ENCODE data around the gene ANKRD12.

ANKRD12 gene

GRCh38 chr18:9196568-9196967, 60.0 kb downstream of the ANKRD12 start:
- TF ChIP-seq EZH2phosphoT487 (IDR thresholded peaks at IDR 0.05; ENCODE audit: low read depth): no peak
- TF ChIP-seq CTCF (IDR thresholded peaks at IDR 0.05; ENCODE audit: low read depth, low read length): no peak
- no peaks in the 10 kb centered on the region for H3K27me3 ChIP-seq (ENCODE audit: low read depth, low read length)
- H3K9me3 ChIP-seq (ENCODE audit: insufficient read depth, low read length): no peaks in the 10 kb centered on the region
- no peak overlapping the region for H3K4me3 ChIP-seq (ENCODE audit: low read length)
- H3K9ac ChIP-seq (ENCODE audit: low read length): no peak overlapping the region
- H3K4me2 ChIP-seq (ENCODE audit: low read length): no peak overlapping the region
- no peak overlapping the region for H2AFZ ChIP-seq (ENCODE audit: low read depth, low read length)
- H3K4me1 ChIP-seq (ENCODE audit: low read length): no peaks in the 10 kb centered on the region
- H3K79me2 ChIP-seq (ENCODE audit: low read length): peaks cover 51% of the 10 kb centered on the region
- H4K20me1 ChIP-seq (ENCODE audit: insufficient read depth, low read length): peaks cover 35% of the 10 kb centered on the region
- H3K27ac ChIP-seq (ENCODE audit: low read length): no peak overlapping the region
- peaks cover 61% of the 10 kb centered on the region for H3K36me3 ChIP-seq (replicated peaks; ENCODE audit: low read depth, low read length)

- no peak for TF ChIP-seq CTCF (IDR thresholded peaks at IDR 0.05; ENCODE audit: low read depth, low read length)
- TF ChIP-seq EZH2phosphoT487 (IDR thresholded peaks at IDR 0.05; ENCODE audit: low read depth): no peak
- H4K20me1 ChIP-seq (ENCODE audit: insufficient read depth, low read length): peaks cover 27% of the 10 kb centered on the region
- H3K9me3 ChIP-seq (ENCODE audit: insufficient read depth, low read length): no peaks in the 10 kb centered on the region
- H3K36me3 ChIP-seq (replicated peaks; ENCODE audit: low read depth, low read length): peaks cover 53% of the 10 kb centered on the region
- no peaks in the 10 kb centered on the region for H3K27me3 ChIP-seq (ENCODE audit: low read depth, low read length)
- H3K4me1 ChIP-seq (ENCODE audit: low read length): no peaks in the 10 kb centered on the region
- no peak overlapping the region for H3K9ac ChIP-seq (ENCODE audit: low read length)
- no peak overlapping the region for H2AFZ ChIP-seq (ENCODE audit: low read depth, low read length)
- no peak overlapping the region for H3K4me3 ChIP-seq (ENCODE audit: low read length)
- no peak overlapping the region for H3K4me2 ChIP-seq (ENCODE audit: low read length)
- H3K79me2 ChIP-seq (ENCODE audit: low read length): peaks cover 38% of the 10 kb centered on the region
- no peak overlapping the region for H3K27ac ChIP-seq (ENCODE audit: low read length)
Measured at GRCh38 chr18:9199681-9200080, 63.1 kb downstream of the ANKRD12 start.

- H3K9me3 ChIP-seq (ENCODE audit: insufficient read depth, low read length): no peaks in the 10 kb centered on the region
- H3K4me1 ChIP-seq (ENCODE audit: low read length): no peaks in the 10 kb centered on the region
- no peak overlapping the region for H3K4me2 ChIP-seq (ENCODE audit: low read length)
- no peak overlapping the region for H3K9ac ChIP-seq (ENCODE audit: low read length)
- H4K20me1 ChIP-seq (ENCODE audit: insufficient read depth, low read length): peaks cover 31% of the 10 kb centered on the region; the same call in 1 of the 2 replicates
- H3K27ac ChIP-seq (ENCODE audit: low read length): no peak overlapping the region
- no peak overlapping the region for H3K4me3 ChIP-seq (ENCODE audit: low read length)
- peaks cover 29% of the 10 kb centered on the region for H3K79me2 ChIP-seq (ENCODE audit: low read length)
- no peak overlapping the region for H2AFZ ChIP-seq (ENCODE audit: low read depth, low read length)
- TF ChIP-seq CTCF (IDR thresholded peaks at IDR 0.05; ENCODE audit: low read depth, low read length) (no peak), EZH2phosphoT487 (IDR thresholded peaks at IDR 0.05; ENCODE audit: low read depth) (no peak)
- H3K36me3 ChIP-seq (replicated peaks; ENCODE audit: low read depth, low read length): peaks cover 47% of the 10 kb centered on the region
- no peaks in the 10 kb centered on the region for H3K27me3 ChIP-seq (ENCODE audit: low read depth, low read length)
Measured at GRCh38 chr18:9201224-9201623, 64.6 kb downstream of the ANKRD12 start.

- H3K9me3 ChIP-seq (ENCODE audit: insufficient read depth, low read length): no peaks in the 10 kb centered on the region
Measured at GRCh38 chr18:9204659-9205058, 68.1 kb downstream of the ANKRD12 start.

More at GRCh38 chr18:9204659-9205058, 68.1 kb downstream of the ANKRD12 start:
- no peak overlapping the region for H3K27ac ChIP-seq (ENCODE audit: low read length)
- H3K36me3 ChIP-seq (replicated peaks; ENCODE audit: low read depth, low read length): peaks cover 49% of the 10 kb centered on the region
- no peaks in the 10 kb centered on the region for H3K4me1 ChIP-seq (ENCODE audit: low read length)
- TF ChIP-seq CTCF (IDR thresholded peaks at IDR 0.05; ENCODE audit: low read depth, low read length) (no peak), EZH2phosphoT487 (IDR thresholded peaks at IDR 0.05; ENCODE audit: low read depth) (no peak)
- H3K79me2 ChIP-seq (ENCODE audit: low read length): peaks cover 30% of the 10 kb centered on the region
- no peak overlapping the region for H3K4me3 ChIP-seq (ENCODE audit: low read length)
- H3K9ac ChIP-seq (ENCODE audit: low read length): no peak overlapping the region
- peaks cover 24% of the 10 kb centered on the region; the same call in 1 of the 2 replicates for H4K20me1 ChIP-seq (ENCODE audit: insufficient read depth, low read length)
- no peak overlapping the region for H3K4me2 ChIP-seq (ENCODE audit: low read length)
- H3K27me3 ChIP-seq (ENCODE audit: low read depth, low read length): no peaks in the 10 kb centered on the region
- no peak overlapping the region for H2AFZ ChIP-seq (ENCODE audit: low read depth, low read length)
